Activated CD8-positive, alpha-beta memory T cell treated with anti-CD3 and anti-CD28 coated beads, Interleukin-2, amount 10 ng/mL, durations not matched to agents 7 days and 5 days (primary cell): ENCODE data around the gene CAMSAP3. TPM values are rescaled to one million over a fixed set of nuclear protein-coding genes. Genes with fewer than 3 reads are reported as not detected.

Experiments
- ATAC-seq: fragments of 150-1000 bp; cut with Tn5 transposase; one replicate; pipeline ENCODE4 v1.10.0; 2021; ENCODE audit warnings: moderate library complexity
- CTCF ChIA-PET: fragments of 350-600 bp; sonication (Branson Sonifier 250); formaldehyde crosslinking; loops from one replicate; lab custom pipeline; 2021; ENCODE audit warnings: antibody characterized with exemption; lab: Charles Lee
- DNase-seq: peaks from one replicate; pipeline ENCODE4 v3.0.0-alpha.2; 2020
- H3K27ac Mint-ChIP-seq: one replicate; pipeline ENCODE4 v1.8.0; 2021; ENCODE audit warnings: mild to moderate bottlenecking, mixed read lengths
- H3K27me3 Mint-ChIP-seq: one replicate; pipeline ENCODE4 v1.8.0; 2021; ENCODE audit warnings: mixed read lengths
- H3K36me3 Mint-ChIP-seq: one replicate; pipeline ENCODE4 v1.8.0; 2021; ENCODE audit warnings: mild to moderate bottlenecking, mixed read lengths
- H3K4me1 Mint-ChIP-seq: one replicate; pipeline ENCODE4 v1.8.0; 2021; ENCODE audit warnings: mixed read lengths
- H3K4me3 Mint-ChIP-seq: one replicate; pipeline ENCODE4 v1.8.0; 2021; ENCODE audit warnings: mild to moderate bottlenecking, moderate library complexity, mixed read lengths
- H3K9me3 Mint-ChIP-seq: one replicate; pipeline ENCODE4 v1.8.0; 2022; ENCODE audit warnings: low read depth, mixed read lengths
- total RNA-seq, 2 experiments: library from RNA; stranded (reverse); gene quantifications; one replicate each; pipeline ENCODE4 v1.2.3, GENCODE V29; 2021

Gene CAMSAP3
- total RNA-seq, 2 experiments from 2014 or later, result 0.15 to 0.30 TPM

- H3K4me3 Mint-ChIP-seq, result no peak within 1 kb of the TSS
- CTCF ChIA-PET, result interaction anchor here (0.8 to 1.6 kb wide), 2 partner anchors 47 to 65 kb away, joined by 4 to 7 read pairs; partner anchors contain the start of gene TRAPPC5
- H3K27ac Mint-ChIP-seq, result no peak within 1 kb of the TSS
Observed at GRCh38 chr19:7633698-7634097, 38.0 kb downstream of the CAMSAP3 start, which contains the start of gene PCP2. Gene PCP2, minus strand, starts transcription at chr19:7633719. Its CDS starts 262 bp downstream, at chr19:7633457.

GRCh38 chr19:7635670-7636069 lies 40.0 kb downstream of the CAMSAP3 start:
- peaks cover 12% of the 10 kb centered on the region for H3K36me3 Mint-ChIP-seq
- H3K27me3 Mint-ChIP-seq, result no peaks in the 10 kb centered on the region
- ATAC-seq (no peak), DNase-seq (no peak)
- H3K4me3 Mint-ChIP-seq, result peak overlapping the region; percentile 54
- CTCF ChIA-PET, result interaction anchor here (1.5 kb wide), 1 partner anchor 45 kb away, joined by 5 read pairs; the partner anchor contains the start of gene TRAPPC5
- peaks cover 32% of the 10 kb centered on the region for H3K4me1 Mint-ChIP-seq
- peaks cover 5% of the 10 kb centered on the region for H3K9me3 Mint-ChIP-seq
- peak overlapping the region; percentile 40 for H3K27ac Mint-ChIP-seq

More at GRCh38 chr19:7633698-7634097, 38.0 kb downstream of the CAMSAP3 start, which contains the start of gene PCP2:
- no peaks in the 10 kb centered on the region for H3K27me3 Mint-ChIP-seq
- H3K4me1 Mint-ChIP-seq, result peaks cover 37% of the 10 kb centered on the region
- H3K9me3 Mint-ChIP-seq, result no peaks in the 10 kb centered on the region
- ATAC-seq, result no peak
- H3K36me3 Mint-ChIP-seq, result peaks cover 2% of the 10 kb centered on the region
- no peak for DNase-seq

- H3K9me3 Mint-ChIP-seq, result peaks cover 5% of the 10 kb centered on the region
- H3K36me3 Mint-ChIP-seq, result peaks cover 12% of the 10 kb centered on the region
- no peaks in the 10 kb centered on the region for H3K27me3 Mint-ChIP-seq
- peaks cover 28% of the 10 kb centered on the region for H3K4me1 Mint-ChIP-seq
- CTCF ChIA-PET, result interaction anchor here (1.5 kb wide), 1 partner anchor 45 kb away, joined by 5 read pairs; the partner anchor contains the start of gene TRAPPC5
- ATAC-seq (no peak), DNase-seq (no peak)
- peak overlapping the region; percentile 88 for H3K27ac Mint-ChIP-seq
- peak overlapping the region; percentile 79 for H3K4me3 Mint-ChIP-seq
Observed at GRCh38 chr19:7636317-7636690, 40.6 kb downstream of the CAMSAP3 start.

GRCh38 chr19:7636691-7637373 lies 41.2 kb downstream of the CAMSAP3 start, which contains the start of gene STXBP2:
Gene STXBP2, plus strand, starts transcription at chr19:7637110. Its CDS starts 40 bp downstream, at chr19:7637150.
- peak within 1 kb of the TSS; percentile 88 for H3K27ac Mint-ChIP-seq
- peaks cover 26% of the 10 kb centered on the region for H3K4me1 Mint-ChIP-seq
- CTCF ChIA-PET, result interaction anchor here (1.2 to 2.9 kb wide), 6 partner anchors 24 to 232 kb away, joined by 3 to 13 read pairs (median 4); partner anchors contain the start of genes PNPLA6 and TRAPPC5
- no peaks in the 10 kb centered on the region for H3K27me3 Mint-ChIP-seq
- peak; percentile 94 for ATAC-seq
- peak; percentile 92 for DNase-seq
- H3K36me3 Mint-ChIP-seq, result peaks cover 12% of the 10 kb centered on the region
- H3K9me3 Mint-ChIP-seq, result peaks cover 5% of the 10 kb centered on the region
- H3K4me3 Mint-ChIP-seq, result peak within 1 kb of the TSS; percentile 79

- Mint-ChIP-seq H3K27ac (peak overlapping the region; percentile 88), H3K4me1 (peaks cover 25% of the 10 kb centered on the region), H3K36me3 (peaks cover 12% of the 10 kb centered on the region), H3K27me3 (no peaks in the 10 kb centered on the region), H3K9me3 (peaks cover 5% of the 10 kb centered on the region), H3K4me3 (peak overlapping the region; percentile 79)
- ATAC-seq, result peak; percentile 27
- DNase-seq, result no peak
- CTCF ChIA-PET, result interaction anchor here (1.1 to 2.9 kb wide), 8 partner anchors 8 to 232 kb away, joined by 3 to 13 read pairs (median 4); partner anchors contain the start of genes PET100, PNPLA6, TRAPPC5 and XAB2
Observed at GRCh38 chr19:7637374-7638256, 42.0 kb downstream of the CAMSAP3 start.

- no peak overlapping the region for H3K27ac Mint-ChIP-seq
- peaks cover 25% of the 10 kb centered on the region for H3K4me1 Mint-ChIP-seq
- CTCF ChIA-PET, result interaction anchor here (1.3 to 2.9 kb wide), 2 partner anchors 9 to 42 kb away, joined by 5 to 13 read pairs; partner anchors contain the start of genes PET100, TRAPPC5 and XAB2
- H3K27me3 Mint-ChIP-seq, result no peaks in the 10 kb centered on the region
- H3K36me3 Mint-ChIP-seq, result peaks cover 12% of the 10 kb centered on the region
- no peak overlapping the region for H3K4me3 Mint-ChIP-seq
- no peak for ATAC-seq
- H3K9me3 Mint-ChIP-seq, result peaks cover 5% of the 10 kb centered on the region
- DNase-seq, result no peak
Observed at GRCh38 chr19:7638802-7639465, 43.3 kb downstream of the CAMSAP3 start.

GRCh38 chr19:7639863-7640348 lies 44.2 kb downstream of the CAMSAP3 start:
- Mint-ChIP-seq H3K4me3 (peak overlapping the region; percentile 2), H3K27me3 (no peaks in the 10 kb centered on the region), H3K36me3 (peaks cover 14% of the 10 kb centered on the region), H3K9me3 (peaks cover 5% of the 10 kb centered on the region), H3K4me1 (peaks cover 25% of the 10 kb centered on the region), H3K27ac (no peak overlapping the region)
- CTCF ChIA-PET, result no interaction called here
- no peak for DNase-seq
- no peak for ATAC-seq

GRCh38 chr19:7640803-7641202 lies 45.1 kb downstream of the CAMSAP3 start:
- ATAC-seq, result no peak
- DNase-seq, result no peak
- Mint-ChIP-seq H3K4me3 (no peak overlapping the region), H3K27me3 (no peaks in the 10 kb centered on the region), H3K36me3 (peaks cover 17% of the 10 kb centered on the region), H3K27ac (no peak overlapping the region), H3K9me3 (peaks cover 5% of the 10 kb centered on the region), H3K4me1 (peaks cover 25% of the 10 kb centered on the region)
- CTCF ChIA-PET, result no interaction called here

- H3K9me3 Mint-ChIP-seq, result peaks cover 5% of the 10 kb centered on the region
- H3K27me3 Mint-ChIP-seq, result no peaks in the 10 kb centered on the region
- H3K4me3 Mint-ChIP-seq, result no peak overlapping the region
- peaks cover 18% of the 10 kb centered on the region for H3K4me1 Mint-ChIP-seq
- ATAC-seq (no peak), DNase-seq (no peak)
- peaks cover 18% of the 10 kb centered on the region for H3K36me3 Mint-ChIP-seq
- H3K27ac Mint-ChIP-seq, result no peak overlapping the region
- CTCF ChIA-PET, result interaction anchor here (1.3 kb wide), 1 partner anchor 11 kb away, joined by 3 read pairs; no protein-coding TSS in a partner anchor
Observed at GRCh38 chr19:7641290-7642276, 45.9 kb downstream of the CAMSAP3 start.

- Mint-ChIP-seq H3K4me1 (peaks cover 15% of the 10 kb centered on the region), H3K27ac (no peak overlapping the region)
- CTCF ChIA-PET, result interaction anchor here (1.3 kb wide), 1 partner anchor 10 kb away, joined by 3 read pairs; no protein-coding TSS in a partner anchor
Observed at GRCh38 chr19:7642295-7643030, 46.8 kb downstream of the CAMSAP3 start.

GRCh38 chr19:7643031-7643415 lies 47.4 kb downstream of the CAMSAP3 start:
- no peak for ATAC-seq
- no peak for DNase-seq

More at GRCh38 chr19:7642295-7643030, 46.8 kb downstream of the CAMSAP3 start:
- H3K4me3 Mint-ChIP-seq, result no peak overlapping the region
- H3K9me3 Mint-ChIP-seq, result peaks cover 5% of the 10 kb centered on the region
- no peaks in the 10 kb centered on the region for H3K27me3 Mint-ChIP-seq
- H3K36me3 Mint-ChIP-seq, result peaks cover 18% of the 10 kb centered on the region
- DNase-seq, result no peak
- no peak for ATAC-seq

More at GRCh38 chr19:7643031-7643415, 47.4 kb downstream of the CAMSAP3 start:
- Mint-ChIP-seq H3K9me3 (peaks cover 5% of the 10 kb centered on the region), H3K4me3 (no peak overlapping the region), H3K4me1 (peaks cover 10% of the 10 kb centered on the region), H3K27me3 (no peaks in the 10 kb centered on the region), H3K36me3 (peaks cover 20% of the 10 kb centered on the region), H3K27ac (no peak overlapping the region)
- CTCF ChIA-PET, result interaction anchor here (1.3 kb wide), 1 partner anchor 10 kb away, joined by 3 read pairs; no protein-coding TSS in a partner anchor
